ENCODE measurements around the gene ARHGAP28.

DNA sequence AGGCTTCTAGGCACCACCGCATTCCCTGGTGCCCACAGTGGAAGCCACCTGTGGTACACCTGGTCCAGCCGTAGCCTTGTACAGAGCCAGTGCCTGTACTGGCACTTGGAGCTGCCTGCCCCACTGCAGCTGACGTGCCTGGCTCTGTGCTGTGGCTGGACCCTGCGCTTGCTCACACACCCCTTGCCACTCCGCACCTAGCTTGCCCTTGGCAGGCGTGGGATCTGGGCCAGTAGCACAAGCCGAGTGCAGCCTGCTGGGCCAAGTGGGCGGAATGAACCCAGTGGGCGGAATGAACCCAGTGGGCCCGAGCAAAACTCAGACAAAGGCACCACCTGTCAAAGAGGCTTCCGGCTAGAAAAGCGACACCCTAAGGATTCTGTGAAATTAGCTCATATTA is 126.3 kb downstream of the ARHGAP28 start:
- TF ChIP-seq, protein P1, sequence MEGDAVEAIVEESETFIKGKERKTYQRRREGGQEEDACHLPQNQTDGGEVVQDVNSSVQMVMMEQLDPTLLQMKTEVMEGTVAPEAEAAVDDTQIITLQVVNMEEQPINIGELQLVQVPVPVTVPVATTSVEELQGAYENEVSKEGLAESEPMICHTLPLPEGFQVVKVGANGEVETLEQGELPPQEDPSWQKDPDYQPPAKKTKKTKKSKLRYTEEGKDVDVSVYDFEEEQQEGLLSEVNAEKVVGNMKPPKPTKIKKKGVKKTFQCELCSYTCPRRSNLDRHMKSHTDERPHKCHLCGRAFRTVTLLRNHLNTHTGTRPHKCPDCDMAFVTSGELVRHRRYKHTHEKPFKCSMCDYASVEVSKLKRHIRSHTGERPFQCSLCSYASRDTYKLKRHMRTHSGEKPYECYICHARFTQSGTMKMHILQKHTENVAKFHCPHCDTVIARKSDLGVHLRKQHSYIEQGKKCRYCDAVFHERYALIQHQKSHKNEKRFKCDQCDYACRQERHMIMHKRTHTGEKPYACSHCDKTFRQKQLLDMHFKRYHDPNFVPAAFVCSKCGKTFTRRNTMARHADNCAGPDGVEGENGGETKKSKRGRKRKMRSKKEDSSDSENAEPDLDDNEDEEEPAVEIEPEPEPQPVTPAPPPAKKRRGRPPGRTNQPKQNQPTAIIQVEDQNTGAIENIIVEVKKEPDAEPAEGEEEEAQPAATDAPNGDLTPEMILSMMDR (IDR thresholded peaks at IDR 0.05) = no peak
- TF ChIP-seq POLR2A (IDR thresholded peaks at IDR 0.05) (no peak), EP300 (IDR thresholded peaks at IDR 0.05) (no peak)

All from upper lobe of left lung (tissue), 4 donors.